NCI-H187 (cell line): ENCODE data around the gene RALGPS1.

Experiments used
- DNase-seq, 2 experiments: peaks; one replicate each; lab custom pipeline; 2025; lab: John Stamatoyannopoulos, UW

The RALGPS1 gene

DNA sequence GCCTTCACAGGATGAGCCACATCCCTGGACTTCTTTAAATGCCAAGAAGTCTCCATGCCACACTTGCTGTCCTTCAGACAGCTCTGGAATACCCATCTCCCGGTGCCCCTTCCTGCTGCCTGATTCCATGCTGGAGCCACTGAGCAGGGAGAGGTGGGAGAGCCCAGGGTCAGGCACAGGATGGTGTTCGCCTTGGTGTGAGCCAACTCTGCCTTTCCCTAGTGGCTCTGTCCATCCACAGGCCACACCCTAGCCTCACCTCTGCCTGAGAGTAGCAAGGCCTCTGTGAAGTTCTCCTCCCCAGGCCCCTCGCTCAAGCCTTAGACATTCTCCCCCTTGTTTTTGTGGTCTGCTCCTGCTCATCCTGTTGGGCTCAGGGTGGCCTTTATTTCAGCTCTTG lies 262.0 kb downstream of the RALGPS1 start:
- DNase-seq, result no peak

DNA sequence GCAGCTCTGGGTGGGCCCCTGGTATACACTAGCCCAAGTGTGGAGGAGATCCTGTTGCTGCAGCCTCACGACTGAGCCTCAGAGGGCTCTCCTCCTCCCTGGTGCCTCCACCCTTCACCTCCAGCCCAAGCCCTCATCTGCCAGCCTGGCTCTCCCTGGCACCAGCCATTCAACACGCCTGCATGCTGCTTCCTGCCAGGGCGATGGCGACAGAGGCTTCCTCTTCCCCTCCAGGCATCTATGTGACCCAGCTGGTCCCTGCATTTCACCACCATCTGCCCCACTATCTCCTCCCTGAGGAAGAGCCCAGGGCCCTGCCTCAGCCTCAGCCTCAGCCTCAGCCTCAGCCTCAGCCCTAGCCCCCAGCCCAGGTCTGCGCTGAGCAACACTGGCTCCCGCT lies 262.6 kb downstream of the RALGPS1 start:
- DNase-seq, result no peak

DNA sequence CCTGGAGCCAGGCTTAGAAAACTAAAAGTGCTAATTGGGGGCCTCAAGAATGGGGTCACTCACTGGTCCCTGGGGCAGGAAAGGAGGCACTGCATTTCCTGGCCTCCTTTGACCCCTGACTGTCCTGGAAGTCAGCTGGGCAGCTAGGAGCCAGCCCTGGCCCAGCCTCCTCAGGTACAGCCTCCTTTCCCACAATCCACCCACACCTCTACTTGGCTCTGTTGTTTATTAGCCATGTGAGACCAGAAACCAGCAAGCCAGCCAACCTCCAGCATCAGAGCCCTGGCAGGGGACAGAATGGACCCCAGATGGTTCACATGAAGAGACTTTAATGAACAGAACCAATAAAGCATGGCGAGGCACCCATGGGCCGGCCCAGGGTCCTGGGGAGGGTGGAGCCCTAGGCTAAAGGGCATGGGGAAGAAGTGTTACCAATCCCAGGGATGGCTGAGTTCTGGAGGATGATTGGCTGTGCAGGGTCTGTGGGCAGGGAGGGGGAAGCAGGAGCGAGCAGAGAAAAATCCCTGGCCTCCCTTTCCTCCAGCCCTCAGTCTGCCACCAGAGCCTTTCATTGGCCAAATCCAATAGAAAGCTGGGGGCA lies 263.2 kb downstream of the RALGPS1 start:
- DNase-seq, result no peak

DNA sequence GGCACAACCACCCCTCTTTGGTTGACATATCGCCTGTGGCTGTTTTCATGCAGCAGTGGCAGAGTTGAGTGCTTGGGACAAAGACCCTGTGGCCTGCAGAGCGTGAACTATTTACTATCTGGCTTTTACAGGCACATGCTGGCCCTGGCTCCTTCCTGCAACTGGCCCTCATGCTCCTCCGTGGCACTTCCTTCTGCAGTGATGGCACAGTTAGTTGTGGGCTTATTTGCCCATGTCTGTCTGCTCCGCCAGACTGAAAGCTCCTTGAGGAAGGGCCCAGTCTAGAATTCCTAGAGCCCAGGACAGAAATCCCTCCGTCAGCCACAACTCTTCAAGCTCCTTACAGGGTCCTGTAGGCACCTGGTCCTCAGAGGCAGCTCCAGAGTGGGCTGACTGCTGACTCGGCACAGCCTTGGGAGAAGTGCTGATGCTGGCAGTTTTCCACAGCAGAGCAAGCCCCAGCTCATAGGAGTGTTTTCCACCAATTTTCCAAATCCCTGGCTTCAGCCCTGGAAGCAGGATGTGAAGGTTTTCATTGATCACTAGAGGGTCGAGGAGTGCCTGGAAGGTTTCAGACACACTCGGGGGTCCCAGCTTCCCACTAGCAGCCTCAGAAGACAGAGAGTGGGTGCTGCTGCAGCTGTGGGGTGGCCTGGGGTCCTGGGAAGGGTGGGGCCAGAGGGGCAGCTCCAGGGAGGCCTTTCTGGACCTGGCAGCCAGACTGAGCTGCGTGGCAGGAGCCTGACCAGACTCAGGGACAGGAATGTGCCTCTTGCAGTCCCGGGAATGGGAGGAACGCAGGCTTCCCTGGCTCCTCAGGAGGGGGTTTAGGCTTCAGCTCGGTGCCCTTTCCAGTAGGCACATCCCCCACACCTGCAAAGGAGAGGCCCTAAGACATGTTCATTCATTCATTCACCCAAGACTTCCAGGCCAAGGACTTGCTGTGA lies 264.4 kb downstream of the RALGPS1 start:
- DNase-seq, result no peak

DNA sequence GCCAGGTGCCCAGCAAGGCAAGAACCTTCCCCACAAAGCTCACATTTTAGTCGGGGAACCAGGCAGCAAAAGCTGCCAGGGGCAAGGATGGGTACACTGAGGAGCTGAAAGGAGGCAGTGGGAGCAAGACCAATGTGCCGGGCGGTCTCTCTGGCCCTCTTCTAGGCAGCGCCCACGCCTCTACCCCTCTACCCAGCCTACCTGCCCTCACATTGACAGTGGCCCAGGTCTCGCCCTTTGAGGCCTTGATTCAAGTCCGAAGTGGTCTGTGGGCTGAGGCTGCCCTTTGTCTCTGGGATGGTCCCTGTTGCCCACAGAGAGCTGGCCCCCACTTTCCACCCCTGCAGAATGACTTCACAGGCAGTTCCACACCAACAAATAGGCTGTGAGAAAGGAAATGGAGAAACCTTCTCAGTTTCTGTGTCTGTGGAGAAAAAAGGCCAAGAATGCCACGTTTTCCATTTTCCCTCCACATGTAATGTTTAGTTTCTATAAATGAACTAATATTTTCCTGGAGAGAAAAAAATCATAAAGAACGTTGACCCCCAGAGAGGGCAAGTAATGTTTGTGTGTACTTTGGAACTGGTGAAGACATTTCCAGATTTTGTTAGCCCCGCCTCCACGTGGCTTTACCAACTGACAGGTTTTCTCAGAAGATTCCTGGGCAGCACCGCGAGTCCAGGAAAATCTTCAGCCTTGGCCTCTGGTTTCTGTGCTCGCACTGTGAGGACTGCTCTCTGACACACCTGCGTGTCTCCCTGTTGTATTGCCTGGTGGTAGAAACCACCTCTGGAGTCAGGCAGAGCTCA lies 265.3 kb downstream of the RALGPS1 start:
- DNase-seq, result no peak

DNA sequence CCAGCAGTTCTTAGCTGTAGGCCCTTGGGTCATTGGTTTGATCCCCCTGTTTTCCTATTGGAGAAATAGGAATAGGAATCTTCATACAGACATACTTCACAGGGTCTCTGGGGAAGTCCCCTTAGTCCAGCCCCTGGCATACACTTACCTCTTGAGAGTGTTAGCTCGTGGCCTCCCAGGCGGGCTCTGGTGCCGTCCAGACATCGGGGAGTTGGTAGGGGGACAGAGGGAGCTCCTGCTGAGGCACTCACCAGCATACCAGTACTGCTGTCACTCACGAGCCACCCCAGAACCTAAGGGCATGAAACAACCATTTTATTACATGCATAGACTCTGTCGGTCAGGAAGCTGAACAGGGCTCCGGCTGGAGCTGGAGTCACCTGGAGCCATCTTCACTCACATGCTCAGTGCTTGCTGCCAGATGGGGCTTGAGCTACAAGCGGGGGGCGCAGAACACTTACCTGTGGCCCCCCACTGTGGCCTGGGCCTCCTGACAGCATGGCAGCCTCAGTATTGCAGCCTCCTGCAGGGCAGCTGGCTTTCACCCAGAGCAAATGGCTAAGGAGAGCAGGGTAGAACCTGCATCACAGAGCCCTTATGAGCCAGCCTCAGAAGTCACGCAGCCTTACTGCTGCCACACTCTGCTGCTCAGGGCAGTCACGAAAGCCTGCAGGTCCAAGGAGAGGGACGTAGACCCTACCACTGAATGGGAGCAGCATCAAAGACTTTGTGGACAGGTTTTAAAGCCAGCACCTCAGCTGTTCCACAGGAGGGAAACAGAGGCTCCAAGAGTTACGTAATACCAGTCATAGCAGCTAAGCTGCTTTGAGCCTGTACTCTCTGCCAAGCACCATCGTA lies 266.1 kb downstream of the RALGPS1 start:
- no peak for DNase-seq

DNA sequence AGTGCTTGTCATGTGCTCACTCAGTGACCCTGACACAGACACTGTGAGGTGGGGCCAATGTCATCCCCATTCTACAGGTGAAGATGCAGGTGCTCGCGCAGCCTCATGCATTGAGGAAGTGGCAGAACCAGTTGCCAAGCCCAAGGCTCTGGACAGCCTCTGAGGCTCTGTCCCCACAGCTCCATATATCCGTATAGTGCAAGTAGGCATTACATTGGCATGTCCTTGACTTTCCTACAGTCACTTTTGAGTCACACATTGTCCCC lies 266.7 kb downstream of the RALGPS1 start:
- DNase-seq, result no peak

DNA sequence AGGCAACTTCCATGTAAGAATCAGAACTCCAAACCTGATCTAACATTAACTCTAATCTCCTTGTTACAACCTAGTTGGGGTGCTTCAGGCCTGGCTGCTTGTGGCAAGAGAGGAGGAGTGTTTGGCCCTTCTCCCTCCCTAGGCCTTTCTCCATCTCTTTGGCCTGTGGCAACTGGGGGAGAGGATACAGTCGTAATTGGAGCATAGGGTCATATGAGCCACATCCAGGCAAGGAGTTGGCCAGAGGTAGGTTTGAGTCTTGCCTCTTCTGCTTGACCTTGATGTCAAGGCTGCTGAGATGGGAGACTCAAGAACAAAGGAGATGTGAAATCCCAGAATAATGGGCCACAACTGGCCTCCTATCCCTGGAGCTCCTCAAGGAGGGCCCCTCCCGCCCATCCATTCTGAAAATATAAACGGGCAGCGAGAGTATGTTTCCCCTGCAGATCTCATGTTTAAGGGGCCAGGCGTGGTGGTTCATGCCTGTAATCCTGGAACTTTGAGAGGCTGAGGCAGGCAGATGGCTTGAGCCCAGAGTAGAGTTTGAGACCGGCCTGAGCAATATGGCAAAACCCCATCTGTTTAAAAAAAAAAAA lies 267.1 kb downstream of the RALGPS1 start:
- DNase-seq, result no peak

DNA sequence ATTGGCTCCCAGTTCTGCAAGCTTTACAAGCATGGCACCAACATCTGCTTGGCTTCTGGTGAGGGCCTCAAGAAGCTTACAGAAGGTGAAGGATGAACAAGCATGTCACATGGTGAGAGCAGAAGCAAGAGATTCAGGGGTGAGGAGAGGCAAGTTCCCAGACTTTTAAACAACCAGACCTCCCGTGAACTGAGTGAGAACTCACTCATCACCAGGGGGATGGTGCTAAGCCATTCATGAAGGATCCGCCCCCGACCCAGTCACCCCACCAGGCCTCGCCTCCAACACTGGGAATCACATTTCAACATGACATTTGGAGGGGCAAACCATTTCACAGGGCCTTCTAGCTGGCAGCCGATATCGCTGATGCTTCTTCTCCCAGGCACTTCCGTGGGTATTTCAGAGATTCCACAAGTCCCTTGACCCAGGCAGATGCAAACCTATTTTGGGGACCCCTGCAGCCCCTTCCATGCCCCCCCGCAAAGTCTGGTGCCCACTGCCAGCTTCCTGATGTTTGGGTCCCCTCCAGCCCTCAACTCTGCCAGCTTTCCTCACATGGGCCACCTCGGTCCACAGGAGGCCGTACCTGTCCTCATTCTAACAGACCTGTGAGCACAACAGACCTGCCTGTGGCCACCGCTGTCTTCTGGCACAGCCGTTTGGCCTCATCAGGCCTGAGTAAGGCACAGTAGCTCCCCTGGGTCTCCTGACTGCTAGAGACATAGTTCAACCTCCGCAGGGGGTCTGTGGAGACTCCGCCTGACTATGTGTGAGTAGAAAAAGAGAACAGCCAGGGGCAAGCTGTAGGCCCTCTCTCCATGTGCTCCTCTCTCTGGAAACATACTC lies 268.5 kb downstream of the RALGPS1 start:
- no peak for DNase-seq

DNA sequence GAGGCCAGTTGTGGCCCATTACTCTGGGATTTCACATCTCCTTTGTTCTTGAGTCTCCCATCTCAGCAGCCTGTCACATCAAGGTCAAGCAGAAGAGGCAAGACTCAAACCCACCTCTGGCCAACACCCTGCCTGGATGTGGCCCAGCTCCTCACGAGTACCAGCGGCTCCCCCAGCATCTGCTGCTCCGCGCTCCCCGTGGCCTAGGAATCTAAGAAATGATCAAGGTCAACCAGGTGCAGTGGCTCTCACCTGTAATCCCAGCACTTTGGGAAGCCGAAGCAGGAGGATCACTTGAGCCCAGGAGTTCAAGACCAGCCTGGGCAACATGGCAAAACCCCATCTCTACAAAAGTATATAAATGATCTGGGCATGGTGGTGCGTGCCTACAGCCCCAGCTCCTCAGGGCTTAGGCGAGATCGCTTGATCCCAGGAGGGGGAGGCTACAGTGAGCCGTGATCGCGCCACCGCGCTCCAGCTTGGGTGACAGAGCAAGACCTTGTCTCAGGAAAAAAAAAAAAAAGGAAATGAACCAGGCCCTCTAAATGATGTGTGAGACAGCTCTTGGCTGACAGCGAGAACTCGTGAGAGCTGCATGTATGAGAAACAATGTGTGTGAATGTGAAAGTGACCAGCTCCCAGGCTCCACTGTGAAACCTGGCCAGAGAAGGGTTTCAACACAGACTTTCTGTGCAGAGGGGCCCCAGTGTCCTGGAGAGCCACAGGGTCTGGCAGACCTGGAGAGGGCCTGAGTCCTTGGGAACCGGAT lies 269.4 kb downstream of the RALGPS1 start:
- no peak for DNase-seq

DNA sequence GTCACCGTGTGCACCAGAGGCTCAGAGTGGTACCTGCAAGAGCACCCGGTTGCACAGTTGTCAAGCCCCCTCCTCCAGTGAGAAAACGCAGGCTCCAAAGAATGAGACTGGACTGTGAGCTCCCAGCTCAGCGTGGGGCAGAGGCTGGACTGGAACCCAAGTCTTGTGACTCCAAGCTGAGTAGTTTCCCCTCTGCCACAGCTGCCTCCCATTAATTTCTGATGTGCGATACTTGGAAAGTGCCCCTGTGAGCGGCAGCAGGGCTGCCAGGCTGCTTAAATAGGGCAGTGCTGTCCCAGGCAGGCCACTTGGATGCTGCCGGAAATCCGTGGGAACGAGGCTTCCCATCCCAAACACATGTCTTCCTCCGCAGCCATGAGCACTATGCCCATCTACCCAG lies 270.1 kb downstream of the RALGPS1 start:
- no peak for DNase-seq

DNA sequence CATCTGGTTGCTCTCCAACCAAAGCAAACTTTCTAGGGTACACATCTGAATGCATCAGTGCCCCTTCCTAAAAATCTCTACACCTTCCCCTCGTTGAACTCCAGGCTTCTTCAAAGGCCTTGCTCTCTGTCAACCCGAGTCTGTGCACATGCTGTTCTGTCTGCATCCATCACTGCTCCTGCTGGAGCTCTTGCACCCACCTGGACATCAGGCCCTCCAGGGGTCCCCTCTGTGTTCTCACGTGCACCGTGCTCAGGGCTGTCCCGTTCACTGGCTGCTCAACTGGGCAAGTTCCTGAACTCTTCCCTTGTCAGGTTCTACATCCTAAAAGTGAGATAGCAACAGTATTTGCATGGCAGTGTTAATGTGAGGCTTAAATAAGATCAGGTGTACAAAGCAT lies 270.6 kb downstream of the RALGPS1 start:
- DNase-seq, result no peak

DNA sequence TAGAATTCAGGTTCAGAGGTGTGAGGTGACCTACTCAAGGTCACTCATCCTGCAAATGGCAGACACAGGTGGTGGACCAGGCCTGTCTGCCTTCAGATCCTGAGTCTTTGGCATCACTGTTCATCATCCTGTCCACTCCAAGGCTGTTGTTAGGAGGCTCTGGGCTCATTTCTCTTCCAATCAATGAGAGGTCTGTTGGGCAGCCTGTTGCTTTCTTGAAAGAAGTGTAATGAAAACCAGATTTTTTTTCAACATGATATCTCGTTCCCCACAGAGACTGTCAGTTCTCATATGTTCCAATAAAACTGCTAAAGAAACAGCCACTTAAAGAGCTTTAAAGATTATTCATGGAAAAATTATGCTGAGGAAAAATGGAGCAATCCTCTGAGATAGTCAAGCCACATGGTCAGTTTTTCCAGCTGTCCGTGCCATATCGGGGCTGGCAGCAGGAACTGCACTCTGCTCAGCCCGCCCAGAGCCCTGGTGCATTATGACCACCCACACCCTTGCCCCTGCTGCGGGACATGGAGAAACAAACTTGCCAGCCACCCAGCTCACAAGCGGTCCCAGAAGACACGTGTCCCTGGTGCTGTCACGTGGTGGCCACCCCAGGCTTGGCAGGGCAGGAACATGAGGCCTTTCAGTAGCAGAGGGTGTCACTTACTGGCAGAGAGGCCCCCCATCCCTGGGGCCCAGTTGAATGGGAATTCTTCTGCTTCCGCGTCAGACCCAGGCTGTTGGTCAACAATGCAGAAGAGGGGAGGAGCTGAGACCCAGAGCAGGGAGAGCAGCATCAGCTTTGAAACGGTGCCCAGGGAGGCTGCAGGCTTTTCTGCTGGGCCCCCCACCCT lies 271.6 kb downstream of the RALGPS1 start:
- no peak for DNase-seq

DNA sequence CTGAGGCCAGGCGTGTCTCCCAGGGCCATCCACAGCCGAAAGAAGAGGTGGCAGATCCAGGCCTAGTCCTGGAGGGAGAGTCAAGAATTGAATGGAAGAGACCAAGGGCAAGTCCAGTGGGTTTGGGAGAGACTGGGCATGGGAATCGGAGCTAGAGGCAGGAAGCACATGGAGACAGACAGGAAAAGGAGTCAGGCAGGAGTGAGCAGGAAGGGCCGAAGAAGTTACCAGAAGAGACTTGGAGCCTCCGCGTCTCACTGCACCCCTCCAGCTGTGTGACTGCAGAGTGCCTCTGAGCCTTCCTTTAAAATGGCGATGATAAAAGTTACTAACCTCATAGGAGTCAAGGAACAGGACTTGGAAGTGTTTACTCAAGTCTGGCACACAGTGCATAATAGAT lies 272.2 kb downstream of the RALGPS1 start:
- DNase-seq, result no peak

DNA sequence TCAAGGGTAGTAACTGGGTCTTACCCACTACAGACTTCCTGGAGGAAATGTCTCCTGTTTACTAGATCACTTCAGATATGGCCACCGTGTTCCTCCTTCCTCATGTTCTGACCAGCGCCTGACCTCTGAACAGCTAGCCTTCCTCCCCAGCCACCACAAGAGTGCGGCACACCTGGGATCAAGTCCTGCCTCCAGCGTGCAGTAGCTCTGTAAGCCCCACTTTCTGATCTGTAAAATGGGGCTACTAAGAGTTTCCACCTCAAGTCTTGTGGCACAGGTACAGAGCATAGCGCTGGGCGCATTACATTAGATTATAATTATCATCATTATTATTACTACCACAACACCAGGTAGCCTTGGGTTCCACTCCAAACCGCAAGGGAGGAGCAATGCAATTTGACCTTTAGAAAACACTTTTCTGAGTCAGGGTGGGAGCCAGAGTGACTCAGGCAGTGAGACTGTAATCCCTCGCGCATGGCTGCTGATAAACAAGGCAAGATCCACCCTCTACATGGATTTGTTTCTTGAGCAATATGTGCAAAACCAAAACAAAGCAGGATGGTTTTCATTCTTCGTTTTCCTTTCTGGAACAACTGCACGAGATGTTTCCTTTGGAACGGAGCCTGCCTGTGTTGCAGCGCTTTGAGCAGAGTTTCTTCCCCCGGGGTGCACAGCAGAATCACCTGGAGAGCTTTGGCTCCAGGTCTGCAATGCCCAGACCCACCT lies 272.8 kb downstream of the RALGPS1 start:
- no peak for DNase-seq

DNA sequence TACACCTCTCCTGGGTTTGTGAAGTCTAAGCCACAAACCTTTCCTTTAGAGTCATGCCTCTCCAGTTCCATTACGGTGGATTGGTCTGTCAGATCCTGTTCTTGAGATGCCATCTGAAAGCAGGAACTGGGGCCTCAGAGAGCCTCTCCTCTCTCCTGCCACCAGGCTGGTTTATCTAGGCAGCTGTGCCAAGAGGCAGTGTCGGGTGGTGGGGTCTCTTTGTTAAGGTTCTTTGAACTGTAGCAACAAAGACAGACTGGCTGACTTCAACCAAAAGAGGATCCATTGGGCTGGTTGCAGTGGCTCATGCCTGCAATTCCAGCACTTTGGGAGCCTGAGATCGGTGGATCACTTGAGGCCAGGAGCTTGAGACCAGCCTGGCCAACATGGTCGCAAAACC lies 273.8 kb downstream of the RALGPS1 start:
- no peak for DNase-seq

DNA sequence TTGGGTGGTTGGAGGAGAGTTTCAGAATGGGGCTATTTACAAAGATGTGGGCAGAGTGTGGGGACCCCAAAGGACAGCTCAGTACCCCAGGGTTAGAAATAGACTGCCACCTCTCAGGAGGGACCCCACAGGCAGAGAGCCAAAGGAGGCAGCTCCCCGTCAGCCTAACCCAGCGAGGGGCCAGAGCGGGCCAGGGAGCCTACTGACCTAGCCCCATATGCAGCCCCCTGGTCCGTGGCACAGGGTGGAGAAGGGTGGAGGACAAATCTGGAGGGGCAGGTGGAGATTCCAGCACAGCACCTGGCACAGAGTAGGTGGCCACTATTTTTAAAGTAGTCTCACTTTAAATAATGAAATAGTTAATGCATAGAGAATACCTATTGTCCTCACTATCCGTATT lies 275.0 kb downstream of the RALGPS1 start:
- DNase-seq, result no peak

DNA sequence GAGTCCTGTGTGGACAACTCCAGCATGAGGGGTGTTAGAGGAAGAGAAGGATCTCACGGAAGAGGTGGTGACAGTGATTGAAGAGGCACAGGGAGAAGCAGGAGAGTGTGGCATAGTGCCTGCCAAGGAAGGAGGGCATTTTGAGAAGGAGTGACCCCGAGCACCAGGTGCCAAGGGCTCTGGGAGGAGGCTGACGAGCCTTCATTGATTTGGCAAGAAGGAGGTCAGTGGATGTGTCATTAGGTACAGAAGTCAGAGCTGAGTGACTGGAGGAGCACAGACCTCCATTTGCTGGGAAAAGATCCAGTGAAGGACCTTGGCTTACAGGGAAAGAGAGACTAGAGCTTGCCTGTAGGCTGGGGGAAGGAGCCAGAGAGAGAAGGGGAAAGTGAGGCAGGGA lies 278.2 kb downstream of the RALGPS1 start:
- DNase-seq, result no peak
